Measurements from ENCODE around the gene WDR82. TPM values are rescaled to one million over a fixed set of nuclear protein-coding genes. Genes with fewer than 3 reads are reported as not detected.

WDR82 gene
- total and polyA plus RNA-seq, 10 of the 15 experiments (the other 5 are each of a cell fraction or from before 2014, with no cell fraction given) = 10.1 to 82.4 (median 48.7) TPM

DNA sequence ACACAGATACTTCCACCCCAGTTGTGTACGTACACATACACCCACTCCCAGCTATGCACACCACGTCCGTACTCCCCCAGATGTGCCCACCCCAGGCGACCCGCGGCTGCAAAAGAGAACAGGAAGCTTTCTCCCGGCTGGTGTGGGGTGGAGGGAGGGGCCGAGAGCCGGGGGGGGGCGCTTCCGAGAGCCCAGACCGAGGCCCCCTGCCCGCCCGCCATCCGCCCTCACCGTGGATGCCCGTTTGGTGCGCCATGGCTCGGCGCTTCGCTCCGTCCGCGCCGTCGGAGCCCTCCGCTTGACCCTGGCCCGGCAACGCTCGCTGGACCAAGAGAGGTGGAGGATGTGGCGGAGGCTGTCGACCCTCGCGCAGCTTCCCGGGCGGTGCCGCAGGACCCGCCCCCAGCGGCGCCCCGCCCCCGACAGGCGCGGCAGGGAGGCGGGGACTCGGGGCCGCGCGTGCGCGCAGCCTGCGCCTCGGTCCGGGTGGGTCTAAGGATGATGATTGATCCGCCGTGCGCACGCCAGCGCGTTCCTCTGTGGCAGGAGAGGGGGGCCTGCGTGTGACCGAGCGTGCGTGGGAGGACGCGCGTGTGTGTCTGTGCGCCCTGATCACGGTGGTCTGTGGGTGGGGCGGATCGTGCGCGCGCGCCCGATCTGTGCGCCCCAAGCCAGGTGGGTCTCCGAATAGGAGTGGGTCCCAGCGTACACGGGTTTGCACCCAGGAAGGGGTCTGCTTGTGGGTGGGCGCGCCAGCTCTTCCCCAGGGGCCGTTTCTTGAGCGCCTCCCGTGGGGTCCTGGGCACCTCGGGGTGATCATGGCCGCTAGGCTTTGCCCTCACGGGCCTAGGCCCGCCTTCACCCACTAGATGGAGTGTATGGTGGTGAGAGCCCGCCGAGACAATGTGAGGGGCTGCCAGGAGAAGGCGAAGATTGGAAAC is 39.4 kb downstream of the WDR82 start, which contains the start of gene TWF2 (continued):
- TF ChIP-seq, protein P1, sequence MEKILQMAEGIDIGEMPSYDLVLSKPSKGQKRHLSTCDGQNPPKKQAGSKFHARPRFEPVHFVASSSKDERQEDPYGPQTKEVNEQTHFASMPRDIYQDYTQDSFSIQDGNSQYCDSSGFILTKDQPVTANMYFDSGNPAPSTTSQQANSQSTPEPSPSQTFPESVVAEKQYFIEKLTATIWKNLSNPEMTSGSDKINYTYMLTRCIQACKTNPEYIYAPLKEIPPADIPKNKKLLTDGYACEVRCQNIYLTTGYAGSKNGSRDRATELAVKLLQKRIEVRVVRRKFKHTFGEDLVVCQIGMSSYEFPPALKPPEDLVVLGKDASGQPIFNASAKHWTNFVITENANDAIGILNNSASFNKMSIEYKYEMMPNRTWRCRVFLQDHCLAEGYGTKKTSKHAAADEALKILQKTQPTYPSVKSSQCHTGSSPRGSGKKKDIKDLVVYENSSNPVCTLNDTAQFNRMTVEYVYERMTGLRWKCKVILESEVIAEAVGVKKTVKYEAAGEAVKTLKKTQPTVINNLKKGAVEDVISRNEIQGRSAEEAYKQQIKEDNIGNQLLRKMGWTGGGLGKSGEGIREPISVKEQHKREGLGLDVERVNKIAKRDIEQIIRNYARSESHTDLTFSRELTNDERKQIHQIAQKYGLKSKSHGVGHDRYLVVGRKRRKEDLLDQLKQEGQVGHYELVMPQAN (conservative IDR thresholded peaks at IDR 0.05) = peak; percentile 33
- peak; percentile 97 for TF ChIP-seq LARP7 (IDR thresholded peaks at IDR 0.05)
- TF ChIP-seq BHLHE40 (IDR thresholded peaks at IDR 0.05; ENCODE audit: borderline replicate concordance in 1 of 2, low read depth in 2 of 2, low read length in 1 of 2) = peak; percentile 33 to 88; a peak in 3 of 4 replicates
- peak; percentile 60 for TF ChIP-seq IKZF1 (conservative IDR thresholded peaks at IDR 0.05)
- TF ChIP-seq, protein P2, sequence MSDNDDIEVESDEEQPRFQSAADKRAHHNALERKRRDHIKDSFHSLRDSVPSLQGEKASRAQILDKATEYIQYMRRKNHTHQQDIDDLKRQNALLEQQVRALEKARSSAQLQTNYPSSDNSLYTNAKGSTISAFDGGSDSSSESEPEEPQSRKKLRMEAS (IDR thresholded peaks at IDR 0.05; ENCODE audit: low read depth, low read length) = peak; percentile 15; the same call in 1 of the 2 replicates
- 0 out of 2 replicates have a peak, but pooled peaks have one; percentile 29 for TF ChIP-seq SIN3A (IDR thresholded peaks at IDR 0.05; ENCODE audit: low read depth, low read length)
- TF ChIP-seq GATAD2B (conservative IDR thresholded peaks at IDR 0.05; ENCODE audit: low read depth) = peak; percentile 97
- 0 out of 2 replicates have a peak, but pooled peaks have one; percentile 30 for TF ChIP-seq CREM (IDR thresholded peaks at IDR 0.05; ENCODE audit: low read depth)
- TF ChIP-seq NR2C1 (IDR thresholded peaks at IDR 0.05) = peak; percentile 28; the same call in 1 of the 2 replicates
- 0 out of 3 replicates have a peak, but pooled peaks have one; percentile 30 for TF ChIP-seq POU2F2 (IDR thresholded peaks at IDR 0.05; ENCODE audit: borderline replicate concordance, low read depth, low read length)
- TF ChIP-seq MYC (IDR thresholded peaks at IDR 0.05; ENCODE audit: insufficient read depth, insufficient read length, insufficient replicate concordance, low read length, severe bottlenecking) = peak; percentile 45
- no peak for TF ChIP-seq TCF12 (IDR thresholded peaks at IDR 0.05; ENCODE audit: low read depth, low read length)
- TF ChIP-seq SMAD5 (IDR thresholded peaks at IDR 0.05; ENCODE audit: low read depth) = peak; percentile 53; the same call in 1 of the 2 replicates
- peak; percentile 84; the same call in 1 of the 2 replicates for TF ChIP-seq SMARCA5 (IDR thresholded peaks at IDR 0.05)
- peak; percentile 38; the same call in 1 of the 2 replicates for TF ChIP-seq NR2F1 (conservative IDR thresholded peaks at IDR 0.05)
- TF ChIP-seq, protein P3, sequence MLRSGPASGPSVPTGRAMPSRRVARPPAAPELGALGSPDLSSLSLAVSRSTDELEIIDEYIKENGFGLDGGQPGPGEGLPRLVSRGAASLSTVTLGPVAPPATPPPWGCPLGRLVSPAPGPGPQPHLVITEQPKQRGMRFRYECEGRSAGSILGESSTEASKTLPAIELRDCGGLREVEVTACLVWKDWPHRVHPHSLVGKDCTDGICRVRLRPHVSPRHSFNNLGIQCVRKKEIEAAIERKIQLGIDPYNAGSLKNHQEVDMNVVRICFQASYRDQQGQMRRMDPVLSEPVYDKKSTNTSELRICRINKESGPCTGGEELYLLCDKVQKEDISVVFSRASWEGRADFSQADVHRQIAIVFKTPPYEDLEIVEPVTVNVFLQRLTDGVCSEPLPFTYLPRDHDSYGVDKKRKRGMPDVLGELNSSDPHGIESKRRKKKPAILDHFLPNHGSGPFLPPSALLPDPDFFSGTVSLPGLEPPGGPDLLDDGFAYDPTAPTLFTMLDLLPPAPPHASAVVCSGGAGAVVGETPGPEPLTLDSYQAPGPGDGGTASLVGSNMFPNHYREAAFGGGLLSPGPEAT (IDR thresholded peaks at IDR 0.05; ENCODE audit: low read depth) = peak; percentile 42; the same call in 1 of the 2 replicates
- peak; percentile 58; the same call in 1 of the 2 replicates for TF ChIP-seq RB1 (IDR thresholded peaks at IDR 0.05; ENCODE audit: borderline replicate concordance)
- TF ChIP-seq HDGF (IDR thresholded peaks at IDR 0.05) = peak; percentile 72; the same call in 1 of the 2 replicates
- peak; percentile 87 for TF ChIP-seq YY1 (IDR thresholded peaks at IDR 0.05; ENCODE audit: low read depth, low read length)
- TF ChIP-seq TAF1 (IDR thresholded peaks at IDR 0.05; ENCODE audit: borderline replicate concordance, low read depth, low read length) = peak; percentile 59; the same call in 1 of the 2 replicates
- TF ChIP-seq, protein P4, sequence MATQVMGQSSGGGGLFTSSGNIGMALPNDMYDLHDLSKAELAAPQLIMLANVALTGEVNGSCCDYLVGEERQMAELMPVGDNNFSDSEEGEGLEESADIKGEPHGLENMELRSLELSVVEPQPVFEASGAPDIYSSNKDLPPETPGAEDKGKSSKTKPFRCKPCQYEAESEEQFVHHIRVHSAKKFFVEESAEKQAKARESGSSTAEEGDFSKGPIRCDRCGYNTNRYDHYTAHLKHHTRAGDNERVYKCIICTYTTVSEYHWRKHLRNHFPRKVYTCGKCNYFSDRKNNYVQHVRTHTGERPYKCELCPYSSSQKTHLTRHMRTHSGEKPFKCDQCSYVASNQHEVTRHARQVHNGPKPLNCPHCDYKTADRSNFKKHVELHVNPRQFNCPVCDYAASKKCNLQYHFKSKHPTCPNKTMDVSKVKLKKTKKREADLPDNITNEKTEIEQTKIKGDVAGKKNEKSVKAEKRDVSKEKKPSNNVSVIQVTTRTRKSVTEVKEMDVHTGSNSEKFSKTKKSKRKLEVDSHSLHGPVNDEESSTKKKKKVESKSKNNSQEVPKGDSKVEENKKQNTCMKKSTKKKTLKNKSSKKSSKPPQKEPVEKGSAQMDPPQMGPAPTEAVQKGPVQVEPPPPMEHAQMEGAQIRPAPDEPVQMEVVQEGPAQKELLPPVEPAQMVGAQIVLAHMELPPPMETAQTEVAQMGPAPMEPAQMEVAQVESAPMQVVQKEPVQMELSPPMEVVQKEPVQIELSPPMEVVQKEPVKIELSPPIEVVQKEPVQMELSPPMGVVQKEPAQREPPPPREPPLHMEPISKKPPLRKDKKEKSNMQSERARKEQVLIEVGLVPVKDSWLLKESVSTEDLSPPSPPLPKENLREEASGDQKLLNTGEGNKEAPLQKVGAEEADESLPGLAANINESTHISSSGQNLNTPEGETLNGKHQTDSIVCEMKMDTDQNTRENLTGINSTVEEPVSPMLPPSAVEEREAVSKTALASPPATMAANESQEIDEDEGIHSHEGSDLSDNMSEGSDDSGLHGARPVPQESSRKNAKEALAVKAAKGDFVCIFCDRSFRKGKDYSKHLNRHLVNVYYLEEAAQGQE (IDR thresholded peaks at IDR 0.05; ENCODE audit: low read depth, low read length) = no peak
